GM18519 (cell line): ENCODE data around the gene SLC27A3.
"Not testable (repeated sequence)": the region's sequence is repeated elsewhere in the genome, so short reads cannot be mapped to it uniquely, and the experiment has no call there.

Experiments used
- ATAC-seq: cut with Tn5 transposase; IDR thresholded peaks from one replicate; pipeline ENCODE4 v1.9.1; 2021; ENCODE audit warnings: mild to moderate bottlenecking, moderate library complexity; ENCODE audit not compliant: unreplicated experiment, low FRiP score

SLC27A3 gene

GRCh38 chr1:153763365-153764225, 11.6 kb upstream of the SLC27A3 start:
- ATAC-seq, result no peak

GRCh38 chr1:153764310-153764709, 10.9 kb upstream of the SLC27A3 start:
- ATAC-seq, result no peak

- not testable (repeated sequence) for ATAC-seq
Observed at GRCh38 chr1:153766663-153767062, 8.5 kb upstream of the SLC27A3 start.

GRCh38 chr1:153767519-153767918, 7.7 kb upstream of the SLC27A3 start:
- no peak for ATAC-seq

- no peak for ATAC-seq
Observed at GRCh38 chr1:153768316-153769181, 6.7 kb upstream of the SLC27A3 start.

- no peak for ATAC-seq
Observed at GRCh38 chr1:153769221-153769620, 6.0 kb upstream of the SLC27A3 start.

GRCh38 chr1:153770797-153771196, 4.4 kb upstream of the SLC27A3 start:
- ATAC-seq, result no peak

GRCh38 chr1:153771261-153771660, 3.9 kb upstream of the SLC27A3 start:
- ATAC-seq, result no peak

GRCh38 chr1:153771841-153772593, 3.2 kb upstream of the SLC27A3 start:
- no peak for ATAC-seq

GRCh38 chr1:153773096-153773921, 1.9 kb upstream of the SLC27A3 start:
- no peak for ATAC-seq

GRCh38 chr1:153774026-153774595, 1.1 kb upstream of the SLC27A3 start:
- ATAC-seq, result no peak

GRCh38 chr1:153775458-153776327, 486 bp downstream of the SLC27A3 start:
- no peak for ATAC-seq

- no peak for ATAC-seq
Observed at GRCh38 chr1:153776352-153776751, 1.1 kb downstream of the SLC27A3 start.

GRCh38 chr1:153776845-153777370, 1.7 kb downstream of the SLC27A3 start:
- ATAC-seq, result no peak

GRCh38 chr1:153777648-153778047, 2.4 kb downstream of the SLC27A3 start:
- no peak for ATAC-seq

- no peak for ATAC-seq
Observed at GRCh38 chr1:153778051-153778823, 3.0 kb downstream of the SLC27A3 start.

GRCh38 chr1:153778824-153779519, 3.8 kb downstream of the SLC27A3 start:
- ATAC-seq, result no peak
